B cell (primary cell): ENCODE results near the gene HIPK2. TPM values are rescaled to one million over a fixed set of nuclear protein-coding genes. Genes with fewer than 3 reads are reported as not detected.

ENCODE experiments used
- ATAC-seq: fragments of 200-7000 bp; cut with Tn5 transposase; one replicate; pipeline ENCODE4 v1.10.0; 2021; ENCODE audit warnings: low read depth, mild to moderate bottlenecking, moderate number of reproducible peaks, moderate library complexity
- CTCF ChIA-PET: fragments of 350-600 bp; sonication (Branson Sonifier 250); formaldehyde crosslinking; loops from one replicate; lab custom pipeline; 2021; ENCODE audit warnings: antibody characterized with exemption, inconsistent platforms; lab: Charles Lee
- POLR2A ChIA-PET: fragments of 350-600 bp; sonication (Branson Sonifier 250); formaldehyde crosslinking; loops from one replicate; lab custom pipeline; 2021; ENCODE audit warnings: antibody characterized with exemption; lab: Charles Lee
- DNase-seq: peaks from one replicate; pipeline ENCODE4 v3.0.0; 2013
- H2AFZ ChIP-seq: 2 replicates; pipeline ENCODE4 v1.6.1; 2012; ENCODE audit warnings: mild to moderate bottlenecking, low read depth, low read length; ENCODE audit not compliant: insufficient read depth, poor library complexity, severe bottlenecking
- H3K27ac ChIP-seq, 2 donors: 1 replicate in 1 of 2; 2 replicates in 1 of 2; pipeline ENCODE4 v1.5.1; 2012 to 2013; ENCODE audit warnings: low read length in 2 of 2, mild to moderate bottlenecking in 2 of 2, moderate library complexity in 1 of 2
- H3K27me3 ChIP-seq, 4 experiments: fragments of 200-600 bp in 1 of 4; sonication (generic) in 1 of 4; replicated peaks in 1 of 4; 1 replicate in 2 of 4; 2 replicates in 2 of 4; pipeline versions ENCODE4 v1.6.1 to v1.7.0; 2013 to 2016; ENCODE audit warnings: low read length in 3 of 4, mild to moderate bottlenecking in 2 of 4, mixed read lengths in 1 of 4, moderate library complexity in 1 of 4; ENCODE audit not compliant: insufficient read depth in 4 of 4, control insufficient read depth in 3 of 4; ENCODE audit errors: control extremely low read depth in 1 of 4
- H3K36me3 ChIP-seq, 2 experiments: replicated peaks in 1 of 2; 1 replicate in 1 of 2; 2 replicates in 1 of 2; pipeline versions ENCODE4 v1.6.1 to v1.7.1; 2013; ENCODE audit warnings: low read length in 1 of 2; ENCODE audit not compliant: insufficient read depth in 2 of 2, control insufficient read depth in 1 of 2; ENCODE audit errors: control extremely low read depth in 1 of 2, extremely low read depth in 1 of 2
- H3K4me1 ChIP-seq, 2 donors: fragments of 200-600 bp in 1 of 2; sonication (generic) in 1 of 2; 1 replicate in 1 of 2; 2 replicates in 1 of 2; pipeline versions ENCODE4 v1.5.1 to v1.6.1; 2013 to 2017; ENCODE audit warnings: low read length in 2 of 2; ENCODE audit not compliant: control insufficient read depth in 2 of 2, insufficient read depth in 2 of 2
- H3K4me2 ChIP-seq: replicated peaks from 2 replicates; pipeline ENCODE3; 2012; ENCODE audit warnings: mild to moderate bottlenecking, low read depth, low read length; ENCODE audit not compliant: poor library complexity, severe bottlenecking
- H3K4me3 ChIP-seq, 5 experiments: fragments of 200-600 bp in 1 of 5; sonication (generic) in 1 of 5; 1 replicate in 3 of 5; 2 replicates in 2 of 5; pipeline versions ENCODE4 v1.5.1 to v1.7.0; 2011 to 2016; ENCODE audit warnings: low read length in 4 of 5, mild to moderate bottlenecking in 4 of 5, low read depth in 2 of 5, control low read depth in 1 of 5, moderate library complexity in 1 of 5; ENCODE audit not compliant: insufficient read depth in 1 of 5; ENCODE audit errors: control extremely low read depth in 1 of 5, extremely low read depth in 1 of 5
- H3K79me2 ChIP-seq: fragments of 200-600 bp; sonication (generic); one replicate; pipeline ENCODE4 v1.6.0; 2016; ENCODE audit warnings: low read length; ENCODE audit not compliant: control insufficient read depth, insufficient read depth
- H3K9ac ChIP-seq: fragments of 200-600 bp; sonication (generic); 2 replicates; pipeline ENCODE4 v1.6.1; 2017; ENCODE audit warnings: mild to moderate bottlenecking, low read length, moderate library complexity
- H3K9me3 ChIP-seq, 3 donors: one replicate each; pipeline versions ENCODE4 v1.6.1 to v1.7.1; 2013; ENCODE audit warnings: low read length in 2 of 3; ENCODE audit not compliant: control insufficient read depth in 2 of 3, insufficient read depth in 1 of 3; ENCODE audit errors: control extremely low read depth in 1 of 3
- H4K20me1 ChIP-seq: 2 replicates; pipeline ENCODE4 v1.6.0; 2012; ENCODE audit warnings: mild to moderate bottlenecking, low read length; ENCODE audit not compliant: insufficient read depth, control insufficient read depth, poor library complexity, severe bottlenecking
- H3K27ac Mint-ChIP-seq: one replicate; pipeline ENCODE4 v1.8.0; 2021; ENCODE audit warnings: mixed read lengths
- H3K27me3 Mint-ChIP-seq: one replicate; pipeline ENCODE4 v1.8.0; 2021; ENCODE audit warnings: mixed read lengths
- H3K4me1 Mint-ChIP-seq: one replicate; pipeline ENCODE4 v1.8.0; 2021; ENCODE audit warnings: mixed read lengths
- H3K4me3 Mint-ChIP-seq: one replicate; pipeline ENCODE4 v1.8.0; 2021; ENCODE audit warnings: mixed read lengths
- H3K9me3 Mint-ChIP-seq: one replicate; pipeline ENCODE4 v1.8.0; 2022; ENCODE audit warnings: mixed read lengths; ENCODE audit not compliant: insufficient read depth
- EZH2 ChIP-seq: IDR thresholded peaks from 2 replicates; pipeline ENCODE4 v1.6.1; 2012; ENCODE audit warnings: borderline replicate concordance, low read depth, mild to moderate bottlenecking, moderate library complexity, low read length; ENCODE audit not compliant: insufficient read depth, poor library complexity, severe bottlenecking
- WGBS: methylation state at CpG from one replicate; pipeline ENCODE4 v1.1.5; 2013; ENCODE audit warnings: missing lambda C conversion rate; ENCODE audit not compliant: insufficient coverage; 5-methylcytosine and 5-hydroxymethylcytosine counted together
- intact Hi-C: fragments of 100-400 bp; cut with micrococcal nuclease; formaldehyde crosslinking; loops from one replicate; pipeline ENCODE4 v1.10.0; 2022
- polyA plus RNA-seq: library from polyadenylated mRNA; depleted of rRNA; stranded (reverse); fragments of >200 nt; gene quantifications from 2 replicates; pipeline ENCODE4 v1.2.3, GENCODE V29; 2012
- total RNA-seq, 2 donors: library from RNA; stranded (reverse); fragments of 120-200 nt in 1 of 2; gene quantifications; 1 replicate in 1 of 2; 2 replicates in 1 of 2; pipeline versions ENCODE4 v1.2.3 to v1.2.4, GENCODE V29; 2013 to 2022
- TF ChIP-seq, protein P1 (sequence below): fragments of 200-600 bp; IDR thresholded peaks from one replicate; pipeline ENCODE4 v1.8.0; 2022; ENCODE audit warnings: antibody characterized with exemption, mild to moderate bottlenecking

HIPK2 gene
- total and polyA plus RNA-seq, 2 donors (not counting 1 experiment from before 2014, with no cell fraction given) = 6.8 to 58.2 TPM

DNA sequence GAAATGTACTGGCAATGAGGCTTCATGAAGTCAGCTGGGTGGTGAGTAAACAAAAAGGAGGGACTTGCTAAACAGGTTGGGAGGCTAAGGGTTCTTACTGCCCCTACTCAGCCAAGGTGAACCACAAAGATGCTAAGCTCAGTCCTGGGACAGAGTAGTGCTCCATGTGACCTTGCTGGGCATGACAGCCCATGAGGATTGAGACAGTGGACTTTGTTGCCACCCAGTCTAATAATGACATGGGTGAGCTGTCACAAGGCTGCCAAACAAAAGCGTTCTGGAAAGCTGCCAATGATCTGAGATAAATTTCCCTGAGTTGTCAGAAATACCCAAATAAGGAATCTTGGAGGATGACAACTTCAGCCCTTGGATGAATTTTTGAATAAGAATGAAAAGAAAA is 179.2 kb downstream of the HIPK2 start:
- no peak for ATAC-seq
- no peak for TF ChIP-seq EZH2
- TF ChIP-seq, protein P1, sequence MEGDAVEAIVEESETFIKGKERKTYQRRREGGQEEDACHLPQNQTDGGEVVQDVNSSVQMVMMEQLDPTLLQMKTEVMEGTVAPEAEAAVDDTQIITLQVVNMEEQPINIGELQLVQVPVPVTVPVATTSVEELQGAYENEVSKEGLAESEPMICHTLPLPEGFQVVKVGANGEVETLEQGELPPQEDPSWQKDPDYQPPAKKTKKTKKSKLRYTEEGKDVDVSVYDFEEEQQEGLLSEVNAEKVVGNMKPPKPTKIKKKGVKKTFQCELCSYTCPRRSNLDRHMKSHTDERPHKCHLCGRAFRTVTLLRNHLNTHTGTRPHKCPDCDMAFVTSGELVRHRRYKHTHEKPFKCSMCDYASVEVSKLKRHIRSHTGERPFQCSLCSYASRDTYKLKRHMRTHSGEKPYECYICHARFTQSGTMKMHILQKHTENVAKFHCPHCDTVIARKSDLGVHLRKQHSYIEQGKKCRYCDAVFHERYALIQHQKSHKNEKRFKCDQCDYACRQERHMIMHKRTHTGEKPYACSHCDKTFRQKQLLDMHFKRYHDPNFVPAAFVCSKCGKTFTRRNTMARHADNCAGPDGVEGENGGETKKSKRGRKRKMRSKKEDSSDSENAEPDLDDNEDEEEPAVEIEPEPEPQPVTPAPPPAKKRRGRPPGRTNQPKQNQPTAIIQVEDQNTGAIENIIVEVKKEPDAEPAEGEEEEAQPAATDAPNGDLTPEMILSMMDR = no peak
- ChIA-PET POLR2A (no interaction called here), CTCF (interaction anchor here (0.9 kb wide), 1 partner anchor 8 kb away, joined by 4 read pairs; no protein-coding TSS in a partner anchor)
- H3K4me2 ChIP-seq = no peak overlapping the region
- H4K20me1 ChIP-seq = no peaks in the 10 kb centered on the region
- H2AFZ ChIP-seq = no peak overlapping the region
- H3K4me1 ChIP-seq = no peaks in the 10 kb centered on the region
- Mint-ChIP-seq H3K4me1 (no peaks in the 10 kb centered on the region), H3K4me3 (no peak overlapping the region), H3K27me3 (no peaks in the 10 kb centered on the region), H3K27ac (no peak overlapping the region), H3K9me3 (no peaks in the 10 kb centered on the region)
- no peak overlapping the region for H3K4me3 ChIP-seq
- H3K79me2 ChIP-seq = no peaks in the 10 kb centered on the region
- H3K36me3 ChIP-seq = peaks cover 7 to 56% of the 10 kb centered on the region in 2 experiments
- 100% methylated on average over 1 of the region's 1 CpG for WGBS
- H3K9me3 ChIP-seq = no peaks in the 10 kb centered on the region
- H3K27me3 ChIP-seq = no peaks in the 10 kb centered on the region
- no peak overlapping the region for H3K27ac ChIP-seq
- intact Hi-C loops = no loop called here
- no peak overlapping the region for H3K9ac ChIP-seq
- DNase-seq = no peak

DNA sequence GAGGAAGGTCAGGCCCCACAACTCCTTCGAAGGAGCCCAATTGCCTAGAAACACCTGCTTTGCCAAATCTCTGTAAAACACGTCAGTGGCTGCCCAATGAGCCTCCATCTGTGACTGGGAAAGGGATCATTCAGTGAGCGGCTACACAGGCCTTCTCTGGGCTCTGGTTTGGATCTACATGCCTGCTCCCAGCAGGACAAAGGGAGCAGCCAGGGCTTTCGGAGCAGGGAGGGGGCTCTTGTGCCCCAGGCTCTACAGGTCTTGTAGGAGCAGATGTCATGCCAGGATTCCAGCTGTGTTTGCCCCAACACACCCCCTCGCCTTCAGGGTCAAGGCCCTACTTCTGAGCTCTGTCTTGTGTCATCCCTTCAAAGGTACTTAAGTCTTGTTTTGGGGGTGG is 180.8 kb downstream of the HIPK2 start:
- H4K20me1 ChIP-seq = no peaks in the 10 kb centered on the region
- Mint-ChIP-seq H3K27ac (no peak overlapping the region), H3K9me3 (no peaks in the 10 kb centered on the region), H3K27me3 (no peaks in the 10 kb centered on the region), H3K4me1 (no peaks in the 10 kb centered on the region), H3K4me3 (no peak overlapping the region)
- no peaks in the 10 kb centered on the region for H3K27me3 ChIP-seq
- ATAC-seq (no peak), DNase-seq (no peak)
- peaks cover 0 to 57% of the 10 kb centered on the region in 2 experiments for H3K36me3 ChIP-seq
- no peak for TF ChIP-seq EZH2
- TF ChIP-seq, protein P1 = no peak
- intact Hi-C loops = no loop called here
- no peaks in the 10 kb centered on the region for H3K79me2 ChIP-seq
- no peaks in the 10 kb centered on the region for H3K4me1 ChIP-seq
- no peak overlapping the region for H3K4me3 ChIP-seq
- 95% methylated on average over 4 of the region's 5 CpGs for WGBS
- H3K9me3 ChIP-seq = no peaks in the 10 kb centered on the region
- no peak overlapping the region for H3K4me2 ChIP-seq
- ChIA-PET POLR2A (no interaction called here), CTCF (interaction anchor here (1.1 kb wide), 1 partner anchor 22 kb away, joined by 3 read pairs; no protein-coding TSS in a partner anchor)
- no peak overlapping the region for H2AFZ ChIP-seq
- H3K9ac ChIP-seq = no peak overlapping the region
- no peak overlapping the region for H3K27ac ChIP-seq
